Stimulated activated CD4-positive, alpha-beta T cell treated with anti-CD3 and anti-CD28 coated beads, Interleukin-12 subunit alpha, Interleukin-12 subunit beta, amount 100 ng/mL, for 48 hours (primary cell): Measurements from ENCODE around the gene PTK6.

Experiments
- DNase-seq, 3 donors: peaks; one replicate each; pipeline ENCODE4 v3.0.0-alpha.2; 2020; ENCODE audit warnings: low read depth in 2 of 3, low spot score in 1 of 3

The PTK6 gene

GRCh38 chr20:63570281-63571086, 33.3 kb upstream of the PTK6 start:
- no peak for DNase-seq

- DNase-seq, result no peak
Observed at GRCh38 chr20:63568986-63569949, 32.1 kb upstream of the PTK6 start.

- DNase-seq, result no peak
Observed at GRCh38 chr20:63568170-63568981, 31.2 kb upstream of the PTK6 start.

- peak in 2 of 3 donors; percentile 46 to 52 for DNase-seq
Observed at GRCh38 chr20:63567386-63568169, 30.4 kb upstream of the PTK6 start.

GRCh38 chr20:63567136-63567385, 29.9 kb upstream of the PTK6 start:
- DNase-seq, result no peak

- DNase-seq, result no peak
Observed at GRCh38 chr20:63566395-63567135, 29.4 kb upstream of the PTK6 start.

GRCh38 chr20:63565699-63566335, 28.6 kb upstream of the PTK6 start:
- DNase-seq, result no peak

GRCh38 chr20:63565021-63565698, 28.0 kb upstream of the PTK6 start:
- DNase-seq, result no peak

GRCh38 chr20:63564036-63564810, 27.0 kb upstream of the PTK6 start:
- DNase-seq, result no peak

- no peak for DNase-seq
Observed at GRCh38 chr20:63563225-63563935, 26.2 kb upstream of the PTK6 start.

- DNase-seq, result no peak
Observed at GRCh38 chr20:63562461-63563224, 25.5 kb upstream of the PTK6 start.

GRCh38 chr20:63561624-63562396, 24.6 kb upstream of the PTK6 start:
- DNase-seq, result no peak

- DNase-seq, result no peak
Observed at GRCh38 chr20:63560856-63561609, 23.9 kb upstream of the PTK6 start.

GRCh38 chr20:63560333-63560805, 23.2 kb upstream of the PTK6 start:
- DNase-seq, result no peak
